ENCODE results near the gene UBAC2. TPM values are rescaled to one million over a fixed set of nuclear protein-coding genes. Genes with fewer than 3 reads are reported as not detected.

The UBAC2 gene
- total RNA-seq, 1 donor, result 36.9 TPM

GRCh38 chr13:99307247-99307646, 106.6 kb downstream of the UBAC2 start, which contains the start of gene GPR183:
Gene GPR183, minus strand, starts transcription at chr13:99307399. Its CDS starts 11,254 bp downstream, at chr13:99296145.
- no peak for DNase-seq (ENCODE audit: insufficient read length, low spot score, missing footprints)
- H2AFZ ChIP-seq (ENCODE audit: low read length), result no peak within 1 kb of the TSS
- no peak within 1 kb of the TSS for H3K4me3 ChIP-seq (ENCODE audit: insufficient read depth, low read length)

GRCh38 chr13:99307648-99308339, 107.1 kb downstream of the UBAC2 start:
- Histone ChIP-seq H3K27me3 (ENCODE audit: insufficient read depth, low read length) (no peaks in the 10 kb centered on the region), H3K27ac (ENCODE audit: low read depth, low read length) (peak overlapping the region; percentile 86), H3K79me2 (ENCODE audit: insufficient read depth, low read length) (peaks cover 6% of the 10 kb centered on the region), H2AFZ (ENCODE audit: low read length) (no peak overlapping the region), H3K4me3 (ENCODE audit: insufficient read depth, low read length) (no peak overlapping the region), H4K20me1 (ENCODE audit: insufficient read depth, low read length) (no peaks in the 10 kb centered on the region), H3K4me2 (ENCODE audit: insufficient read depth, low read length) (peak overlapping the region; percentile 63), H3K4me1 (ENCODE audit: insufficient read depth, low read length) (peaks cover 50% of the 10 kb centered on the region), H3K9me3 (ENCODE audit: low read depth, low read length) (no peaks in the 10 kb centered on the region), H3K36me3 (ENCODE audit: insufficient read depth, low read length) (no peaks in the 10 kb centered on the region)
- DNase-seq (ENCODE audit: insufficient read length, low spot score, missing footprints), result peak; percentile 73
- TF ChIP-seq CTCF (IDR thresholded peaks at IDR 0.05; ENCODE audit: extremely low read depth, low read depth, low read length), result no peak

More at GRCh38 chr13:99307247-99307646, 106.6 kb downstream of the UBAC2 start, which contains the start of gene GPR183:
- H4K20me1 ChIP-seq (ENCODE audit: insufficient read depth, low read length), result no peaks in the 10 kb centered on the region
- TF ChIP-seq CTCF (IDR thresholded peaks at IDR 0.05; ENCODE audit: extremely low read depth, low read depth, low read length), result no peak
- no peaks in the 10 kb centered on the region for H3K9me3 ChIP-seq (ENCODE audit: low read depth, low read length)
- no peaks in the 10 kb centered on the region for H3K27me3 ChIP-seq (ENCODE audit: insufficient read depth, low read length)
- peak within 1 kb of the TSS; percentile 86 for H3K27ac ChIP-seq (ENCODE audit: low read depth, low read length)
- no peaks in the 10 kb centered on the region for H3K36me3 ChIP-seq (ENCODE audit: insufficient read depth, low read length)
- peaks cover 6% of the 10 kb centered on the region for H3K79me2 ChIP-seq (ENCODE audit: insufficient read depth, low read length)
- peak within 1 kb of the TSS; percentile 63 for H3K4me2 ChIP-seq (ENCODE audit: insufficient read depth, low read length)
- peaks cover 45% of the 10 kb centered on the region for H3K4me1 ChIP-seq (ENCODE audit: insufficient read depth, low read length)

GRCh38 chr13:99308471-99309087, 107.9 kb downstream of the UBAC2 start:
- no peaks in the 10 kb centered on the region for H3K36me3 ChIP-seq (ENCODE audit: insufficient read depth, low read length)
- no peaks in the 10 kb centered on the region for H4K20me1 ChIP-seq (ENCODE audit: insufficient read depth, low read length)
- no peaks in the 10 kb centered on the region for H3K9me3 ChIP-seq (ENCODE audit: low read depth, low read length)
- H2AFZ ChIP-seq (ENCODE audit: low read length), result no peak overlapping the region
- H3K27ac ChIP-seq (ENCODE audit: low read depth, low read length), result peak overlapping the region; percentile 86
- peaks cover 56% of the 10 kb centered on the region for H3K4me1 ChIP-seq (ENCODE audit: insufficient read depth, low read length)
- peaks cover 6% of the 10 kb centered on the region for H3K79me2 ChIP-seq (ENCODE audit: insufficient read depth, low read length)
- no peak for TF ChIP-seq CTCF (IDR thresholded peaks at IDR 0.05; ENCODE audit: extremely low read depth, low read depth, low read length)
- H3K27me3 ChIP-seq (ENCODE audit: insufficient read depth, low read length), result no peaks in the 10 kb centered on the region
- no peak for DNase-seq (ENCODE audit: insufficient read length, low spot score, missing footprints)
- H3K4me3 ChIP-seq (ENCODE audit: insufficient read depth, low read length), result no peak overlapping the region
- peak overlapping the region; percentile 63 for H3K4me2 ChIP-seq (ENCODE audit: insufficient read depth, low read length)

GRCh38 chr13:99310382-99311031, 109.9 kb downstream of the UBAC2 start:
- Histone ChIP-seq H3K36me3 (ENCODE audit: insufficient read depth, low read length) (no peaks in the 10 kb centered on the region), H3K27me3 (ENCODE audit: insufficient read depth, low read length) (no peaks in the 10 kb centered on the region), H3K4me1 (ENCODE audit: insufficient read depth, low read length) (peaks cover 68% of the 10 kb centered on the region), H3K4me2 (ENCODE audit: insufficient read depth, low read length) (peak overlapping the region; percentile 25), H4K20me1 (ENCODE audit: insufficient read depth, low read length) (no peaks in the 10 kb centered on the region), H2AFZ (ENCODE audit: low read length) (no peak overlapping the region), H3K4me3 (ENCODE audit: insufficient read depth, low read length) (no peak overlapping the region), H3K79me2 (ENCODE audit: insufficient read depth, low read length) (peaks cover 2% of the 10 kb centered on the region), H3K9me3 (ENCODE audit: low read depth, low read length) (no peaks in the 10 kb centered on the region), H3K27ac (ENCODE audit: low read depth, low read length) (peak overlapping the region; percentile 86)
- peak; percentile 81 for DNase-seq (ENCODE audit: insufficient read length, low spot score, missing footprints)
- no peak for TF ChIP-seq CTCF (IDR thresholded peaks at IDR 0.05; ENCODE audit: extremely low read depth, low read depth, low read length)

Measured in osteoblast (primary cell).